ENCODE data around the gene ACY1.

The ACY1 gene

DNA sequence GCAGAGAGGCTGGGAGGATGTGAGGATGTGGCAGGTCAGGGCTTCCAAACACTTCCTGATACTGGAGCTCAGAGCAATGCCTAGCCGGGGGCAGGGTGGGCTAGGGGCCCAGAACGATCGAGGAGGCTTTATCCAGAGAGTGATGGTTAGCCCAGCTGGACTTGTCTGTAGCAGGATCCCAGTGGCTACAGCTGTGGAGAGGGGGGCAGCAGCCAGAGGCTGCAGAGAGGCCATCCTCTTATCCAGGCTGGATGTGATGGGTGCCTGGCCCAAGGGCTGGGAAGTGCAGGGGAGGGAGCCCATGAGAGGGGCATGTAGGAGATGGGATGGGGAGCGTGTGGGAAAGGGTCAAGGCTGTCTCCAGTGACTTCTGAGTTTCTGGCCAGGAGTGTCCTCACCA, 36.5 kb upstream of the ACY1 start:
- no peak for DNase-seq

DNA sequence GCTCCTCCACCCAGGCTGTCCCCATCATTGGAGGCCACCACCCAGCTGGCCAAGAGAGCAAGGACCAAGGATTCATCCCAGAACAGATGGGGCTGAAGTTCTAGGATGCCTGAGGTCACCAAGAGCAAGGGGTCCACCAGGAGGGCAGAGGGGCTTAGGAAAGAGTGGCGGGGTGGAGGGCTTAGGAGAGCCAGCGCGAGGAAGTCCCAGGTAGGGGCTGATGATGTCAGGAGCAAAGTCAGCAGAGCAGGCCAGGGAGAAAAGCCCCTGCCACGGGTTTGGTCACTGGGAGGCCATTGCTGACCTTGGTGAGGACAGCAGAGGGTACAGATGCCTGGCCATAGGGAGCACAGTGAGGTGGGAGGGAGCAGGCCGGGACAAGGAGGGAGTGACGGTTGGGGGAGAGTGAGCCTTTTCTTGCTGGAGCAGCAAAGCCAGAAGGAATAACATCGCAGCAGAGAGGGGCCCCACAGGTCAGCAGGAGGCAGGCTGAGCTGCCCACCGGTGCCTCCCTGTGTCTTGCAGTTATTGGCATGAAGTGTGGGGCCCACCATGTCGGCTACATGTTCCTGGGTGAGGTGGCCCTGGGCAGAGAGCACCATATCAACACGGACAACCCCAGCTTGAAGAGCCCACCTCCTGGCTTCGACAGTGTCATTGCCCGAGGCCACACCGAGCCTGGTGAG, 36.0 kb upstream of the ACY1 start:
- no peak for DNase-seq

DNA sequence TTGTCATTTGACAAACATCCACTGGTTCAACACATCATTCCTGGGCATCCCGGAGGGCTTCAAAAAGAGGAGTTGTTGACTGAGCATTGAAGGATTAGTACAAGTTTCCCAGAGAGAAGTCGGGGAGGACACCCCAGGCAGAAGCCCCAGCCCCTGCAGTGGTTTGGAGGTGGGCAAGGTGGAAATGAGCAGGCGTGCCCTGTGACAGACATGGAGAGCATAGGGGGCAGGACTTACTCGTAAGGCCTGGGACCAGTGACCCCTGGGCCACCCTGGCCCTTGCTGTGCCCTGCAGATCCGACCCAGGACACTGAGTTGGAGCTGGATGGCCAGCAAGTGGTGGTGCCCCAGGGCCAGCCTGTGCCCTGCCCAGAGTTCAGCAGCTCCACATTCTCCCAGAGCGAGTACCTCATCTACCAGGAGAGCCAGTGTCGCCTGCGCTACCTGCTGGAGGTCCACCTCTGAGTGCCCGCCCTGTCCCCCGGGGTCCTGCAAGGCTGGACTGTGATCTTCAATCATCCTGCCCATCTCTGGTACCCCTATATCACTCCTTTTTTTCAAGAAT, 35.2 kb upstream of the ACY1 start:
- DNase-seq, result no peak

- no peak for DNase-seq
Observed at GRCh38 chr3:51949121-51949520, 34.2 kb upstream of the ACY1 start.

GRCh38 chr3:51950899-51951298, 32.4 kb upstream of the ACY1 start:
- no peak for DNase-seq

DNA sequence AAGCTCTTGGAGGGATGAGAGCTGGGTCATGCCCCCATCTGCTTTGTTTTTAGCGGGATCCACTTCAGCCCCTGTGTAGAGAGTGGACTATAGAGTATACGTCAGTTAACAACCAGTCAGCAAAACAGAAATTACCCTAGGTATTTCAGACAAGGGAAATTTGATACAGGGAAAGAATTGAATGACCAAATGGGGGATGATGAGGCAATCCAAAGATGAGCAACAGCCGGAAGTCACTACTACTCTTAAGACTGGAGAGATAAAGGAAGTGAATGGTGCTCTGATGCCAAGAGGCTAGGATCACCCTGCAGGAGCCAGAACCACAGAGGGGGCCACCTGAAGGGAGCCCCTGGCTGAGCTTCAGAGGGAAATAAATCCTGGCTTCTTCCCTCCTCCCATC, 29.9 kb upstream of the ACY1 start:
- DNase-seq, result peak; percentile 73

- DNase-seq, result no peak
Observed at GRCh38 chr3:51954105-51954504, 29.2 kb upstream of the ACY1 start.

DNA sequence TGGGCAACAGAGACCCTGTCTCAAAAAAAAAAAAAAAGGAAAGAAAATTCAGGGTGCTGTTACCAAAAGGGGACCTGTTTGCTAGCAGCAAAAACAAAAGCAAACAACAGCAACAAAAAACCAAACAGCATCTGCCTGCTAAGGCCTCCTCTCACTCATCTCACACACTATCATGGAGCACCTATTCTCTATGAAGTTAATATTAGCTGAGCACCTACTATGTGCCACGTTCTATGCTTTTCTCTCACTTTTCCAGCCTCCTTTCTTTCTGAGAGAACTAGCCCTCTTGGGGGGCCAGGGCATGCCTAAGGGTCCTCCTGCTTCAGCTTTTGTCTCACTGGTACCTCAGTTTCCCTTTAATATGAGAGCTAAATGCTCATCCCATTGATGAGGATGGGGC, 28.6 kb upstream of the ACY1 start:
- no peak for DNase-seq

DNA sequence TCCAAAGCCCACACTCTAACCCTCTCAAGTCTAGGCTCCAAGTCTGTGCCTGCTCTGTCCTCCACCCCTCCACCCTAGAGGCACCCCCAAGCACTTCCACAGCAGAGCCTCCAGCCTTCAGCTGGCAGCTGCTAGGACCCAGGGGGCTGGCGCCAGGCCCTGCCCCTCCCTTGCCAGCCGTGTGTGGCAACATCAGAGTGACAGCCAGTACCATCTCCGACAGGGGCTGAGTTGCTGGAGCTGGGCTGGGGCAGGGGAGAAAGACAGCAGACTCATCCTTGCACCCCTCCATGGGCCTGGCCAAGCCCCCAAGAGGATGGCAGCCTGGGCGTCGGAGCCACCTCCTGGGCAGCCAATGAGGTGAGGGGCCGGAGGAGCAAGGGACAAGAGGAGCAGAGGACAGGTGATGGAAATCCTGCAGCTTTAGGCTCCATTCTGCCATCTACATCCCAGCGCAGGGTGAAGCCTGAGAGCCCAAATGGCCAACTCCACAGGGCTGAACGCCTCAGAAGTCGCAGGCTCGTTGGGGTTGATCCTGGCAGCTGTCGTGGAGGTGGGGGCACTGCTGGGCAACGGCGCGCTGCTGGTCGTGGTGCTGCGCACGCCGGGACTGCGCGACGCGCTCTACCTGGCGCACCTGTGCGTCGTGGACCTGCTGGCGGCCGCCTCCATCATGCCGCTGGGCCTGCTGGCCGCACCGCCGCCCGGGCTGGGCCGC, 28.0 kb upstream of the ACY1 start, which contains the start of gene GPR62:
Gene GPR62 (plus strand): TSS at position 207 of the 718 bp plus-strand sequence. CDS start 272 bp downstream, at position 479.
- DNase-seq, result no peak

DNA sequence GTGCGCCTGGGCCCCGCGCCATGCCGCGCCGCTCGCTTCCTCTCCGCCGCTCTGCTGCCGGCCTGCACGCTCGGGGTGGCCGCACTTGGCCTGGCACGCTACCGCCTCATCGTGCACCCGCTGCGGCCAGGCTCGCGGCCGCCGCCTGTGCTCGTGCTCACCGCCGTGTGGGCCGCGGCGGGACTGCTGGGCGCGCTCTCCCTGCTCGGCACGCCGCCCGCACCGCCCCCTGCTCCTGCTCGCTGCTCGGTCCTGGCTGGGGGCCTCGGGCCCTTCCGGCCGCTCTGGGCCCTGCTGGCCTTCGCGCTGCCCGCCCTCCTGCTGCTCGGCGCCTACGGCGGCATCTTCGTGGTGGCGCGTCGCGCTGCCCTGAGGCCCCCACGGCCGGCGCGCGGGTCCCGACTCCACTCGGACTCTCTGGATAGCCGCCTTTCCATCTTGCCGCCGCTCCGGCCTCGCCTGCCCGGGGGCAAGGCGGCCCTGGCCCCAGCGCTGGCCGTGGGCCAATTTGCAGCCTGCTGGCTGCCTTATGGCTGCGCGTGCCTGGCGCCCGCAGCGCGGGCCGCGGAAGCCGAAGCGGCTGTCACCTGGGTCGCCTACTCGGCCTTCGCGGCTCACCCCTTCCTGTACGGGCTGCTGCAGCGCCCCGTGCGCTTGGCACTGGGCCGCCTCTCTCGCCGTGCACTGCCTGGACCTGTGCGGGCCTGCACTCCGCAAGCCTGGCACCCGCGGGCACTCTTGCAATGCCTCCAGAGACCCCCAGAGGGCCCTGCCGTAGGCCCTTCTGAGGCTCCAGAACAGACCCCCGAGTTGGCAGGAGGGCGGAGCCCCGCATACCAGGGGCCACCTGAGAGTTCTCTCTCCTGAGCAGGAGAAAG, 27.2 kb upstream of the ACY1 start:
- peak; percentile 45 for DNase-seq

DNA sequence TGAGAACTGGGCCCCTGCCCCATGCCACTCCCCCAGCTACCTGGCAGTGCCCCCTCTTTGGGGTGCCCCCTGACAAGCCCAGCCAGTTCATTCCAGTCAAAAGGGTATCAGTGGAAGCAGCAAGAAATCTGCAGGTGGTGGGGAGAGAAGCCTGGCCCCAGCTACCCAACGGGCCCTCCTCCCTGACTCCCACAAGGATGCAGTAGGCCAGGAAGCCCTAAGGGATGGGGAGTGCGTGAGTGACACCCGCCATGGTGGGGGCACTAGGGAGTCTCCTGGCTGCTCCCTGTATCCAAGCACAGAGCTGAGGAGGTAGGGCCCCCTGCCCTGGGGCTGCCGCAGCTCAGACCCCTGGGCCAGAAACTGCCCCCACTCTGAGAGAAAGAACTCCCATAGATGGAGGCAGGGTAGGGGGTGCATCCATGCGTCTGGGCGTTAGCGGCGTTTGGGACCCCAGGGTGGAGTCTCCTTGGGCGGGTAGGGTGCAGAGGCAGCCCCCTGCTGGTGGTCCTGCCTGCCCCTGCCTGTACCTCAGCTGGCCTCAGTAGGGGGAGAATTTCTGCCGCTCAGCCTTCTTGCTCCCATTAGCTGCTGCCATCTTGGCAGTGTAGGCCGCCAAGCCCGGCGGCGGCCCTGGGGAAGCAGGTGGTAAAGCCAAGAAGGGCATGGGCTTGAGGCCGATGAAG, 25.7 kb upstream of the ACY1 start:
- no peak for DNase-seq

- no peak for DNase-seq
Observed at GRCh38 chr3:51958603-51959521, 24.5 kb upstream of the ACY1 start.

- no peak for DNase-seq
Observed at GRCh38 chr3:51959651-51960050, 23.7 kb upstream of the ACY1 start.

- DNase-seq, result no peak
Observed at GRCh38 chr3:51960386-51960785, 22.9 kb upstream of the ACY1 start.

GRCh38 chr3:51961011-51961410, 22.3 kb upstream of the ACY1 start:
- DNase-seq, result no peak

DNA sequence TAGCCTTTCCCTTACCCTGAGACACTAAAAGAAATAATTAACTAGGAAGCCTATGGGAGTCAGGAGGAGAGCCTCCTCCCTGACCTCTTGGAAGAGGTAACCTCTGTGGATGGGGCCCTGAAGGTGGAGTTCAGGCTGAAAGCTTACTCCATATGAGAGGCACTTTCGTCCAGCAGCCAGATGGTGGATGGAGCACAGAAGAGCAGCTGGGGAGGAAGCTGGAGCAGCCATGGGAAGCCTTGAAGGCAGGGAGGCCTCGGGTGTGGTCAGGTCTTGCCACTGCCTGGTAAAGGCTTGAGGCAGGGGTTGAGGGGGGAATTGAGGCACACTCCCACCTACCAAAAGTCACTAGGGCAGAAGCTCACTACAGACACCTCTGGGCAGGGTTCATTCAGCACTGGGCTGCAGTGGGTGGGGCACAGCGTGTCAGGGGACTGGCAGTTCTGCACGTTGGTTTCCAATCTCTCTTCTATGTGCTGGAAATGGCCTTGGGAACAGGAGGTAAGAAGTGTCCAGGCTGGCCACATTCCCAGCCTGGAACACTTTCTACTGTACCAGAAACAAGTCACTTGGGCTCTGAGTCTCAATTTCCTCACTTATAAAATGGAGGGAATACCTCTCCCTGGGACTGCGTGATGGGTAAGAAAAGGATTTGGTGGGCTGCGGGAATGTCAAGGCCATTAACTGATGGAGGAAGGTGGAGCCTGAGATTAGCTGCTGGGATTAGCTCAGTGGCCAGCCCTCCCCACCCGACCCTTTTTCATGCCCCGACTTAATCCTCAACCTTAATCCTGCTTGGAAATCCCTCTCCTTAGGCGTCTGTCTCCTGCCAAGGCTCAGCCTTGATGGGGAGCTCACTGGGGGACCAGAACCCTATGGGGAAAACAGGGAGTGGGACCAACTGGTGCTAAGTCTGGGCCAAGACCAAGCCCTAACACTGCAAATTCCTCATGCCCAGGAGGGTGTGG, 21.4 kb upstream of the ACY1 start:
- DNase-seq, result no peak

- peak; percentile 20 for DNase-seq
Observed at GRCh38 chr3:51962854-51963530, 20.3 kb upstream of the ACY1 start.

- DNase-seq, result no peak
Observed at GRCh38 chr3:51963951-51964451, 19.3 kb upstream of the ACY1 start.

GRCh38 chr3:51964521-51964920, 18.8 kb upstream of the ACY1 start:
- DNase-seq, result no peak

Measured in fibroblast of upper back skin (primary cell).